Measurements from ENCODE around the gene KRTAP9-9.
"Not testable (repeated sequence)": the region's sequence is repeated elsewhere in the genome, so short reads cannot be mapped to it uniquely, and the experiment has no call there.

KRTAP9-9 gene

DNA sequence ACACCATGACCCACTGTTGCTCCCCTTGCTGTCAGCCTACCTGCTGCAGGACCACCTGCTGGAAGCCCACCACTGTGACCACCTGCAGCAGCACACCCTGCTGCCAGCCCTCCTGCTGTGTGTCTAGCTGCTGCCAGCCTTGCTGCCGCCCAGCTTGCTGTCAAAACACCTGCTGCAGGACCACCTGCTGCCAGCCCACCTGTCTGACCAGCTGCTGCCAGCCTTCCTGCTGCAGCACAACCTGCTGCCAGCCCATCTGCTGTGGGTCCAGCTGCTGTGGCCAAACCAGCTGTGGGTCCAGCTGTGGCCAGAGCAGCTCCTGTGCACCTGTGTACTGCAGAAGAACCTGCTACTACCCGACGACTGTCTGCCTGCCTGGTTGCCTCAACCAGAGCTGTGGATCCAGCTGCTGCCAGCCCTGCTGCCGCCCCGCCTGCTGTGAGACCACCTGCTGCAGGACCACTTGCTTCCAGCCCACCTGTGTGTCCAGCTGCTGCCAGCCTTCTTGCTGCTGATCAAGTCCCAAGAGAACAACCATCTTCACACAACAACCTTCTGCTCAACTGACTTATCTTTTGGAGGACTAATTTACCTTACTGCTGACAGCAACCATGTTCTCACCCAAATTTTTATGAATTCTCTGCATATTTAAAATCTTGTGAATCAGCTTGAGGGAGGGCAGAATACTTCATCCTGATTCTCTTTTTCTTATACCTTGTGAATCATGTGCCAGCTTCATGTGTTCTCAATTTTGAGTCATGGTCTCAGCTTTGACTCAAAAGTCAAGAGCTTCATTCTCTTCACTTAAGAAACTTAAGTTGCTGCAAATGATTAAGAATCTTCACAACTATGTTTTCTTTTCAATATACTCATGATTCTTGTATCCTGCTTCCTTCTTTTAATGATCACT lies at the start of gene KRTAP9-9:
KRTAP9-9 (plus strand) TSS at position 4 of the 910 bp plus-strand sequence.
- not testable (repeated sequence) for DNase-seq (ENCODE audit: low read depth)

- no peak for DNase-seq (ENCODE audit: low read depth)
These were observed 43.2 kb upstream of the KRTAP9-9 start for GRCh38 chr17:41211845-41212466.

- DNase-seq (ENCODE audit: low read depth) = no peak
These were observed 42.5 kb upstream of the KRTAP9-9 start for GRCh38 chr17:41212524-41213169.

DNA sequence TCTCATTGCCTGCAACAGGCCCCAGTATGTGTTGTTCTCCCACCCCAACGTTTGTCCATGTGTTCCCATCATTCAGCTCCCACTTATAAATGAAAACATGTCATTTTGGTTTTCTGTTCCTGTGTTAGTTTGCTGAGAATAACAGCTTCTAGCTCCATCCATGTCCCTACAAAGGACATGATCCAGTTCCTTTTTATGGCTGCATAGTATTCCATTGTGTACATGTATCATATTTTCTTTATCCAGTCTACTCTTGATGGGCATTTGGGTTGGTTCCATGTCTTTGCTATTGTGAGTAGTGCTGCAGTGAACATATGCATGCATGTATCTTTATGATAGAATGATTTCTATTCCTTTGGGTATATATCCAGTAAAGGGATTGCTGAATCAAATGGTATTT lies 39.5 kb upstream of the KRTAP9-9 start:
- no peak for DNase-seq (ENCODE audit: low read depth)

GRCh38 chr17:41223821-41224220 lies 31.4 kb upstream of the KRTAP9-9 start:
- DNase-seq (ENCODE audit: low read depth) = no peak

GRCh38 chr17:41226051-41226450 lies 29.1 kb upstream of the KRTAP9-9 start:
- no peak for DNase-seq (ENCODE audit: low read depth)

DNA sequence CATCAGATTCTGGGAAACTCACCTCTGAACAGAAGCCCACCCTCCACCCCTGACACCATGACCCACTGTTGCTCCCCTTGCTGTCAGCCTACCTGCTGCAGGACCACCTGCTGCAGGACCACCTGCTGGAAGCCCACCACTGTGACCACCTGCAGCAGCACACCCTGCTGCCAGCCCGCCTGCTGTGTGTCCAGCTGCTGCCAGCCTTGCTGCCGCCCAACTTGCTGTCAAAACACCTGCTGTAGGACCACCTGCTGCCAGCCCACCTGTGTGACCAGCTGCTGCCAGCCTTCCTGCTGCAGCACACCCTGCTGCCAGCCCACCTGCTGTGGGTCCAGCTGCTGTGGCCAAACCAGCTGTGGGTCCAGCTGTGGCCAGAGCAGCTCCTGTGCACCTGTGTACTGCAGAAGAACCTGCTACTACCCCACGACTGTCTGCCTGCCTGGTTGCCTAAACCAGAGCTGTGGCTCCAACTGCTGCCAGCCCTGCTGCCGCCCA lies 28.5 kb upstream of the KRTAP9-9 start, which contains the start of gene KRTAP9-2:
KRTAP9-2 (plus strand) TSS at position 51 of the 498 bp plus-strand sequence; CDS start at position 58, 7 bp downstream.
- not testable (repeated sequence) for DNase-seq (ENCODE audit: low read depth)

DNA sequence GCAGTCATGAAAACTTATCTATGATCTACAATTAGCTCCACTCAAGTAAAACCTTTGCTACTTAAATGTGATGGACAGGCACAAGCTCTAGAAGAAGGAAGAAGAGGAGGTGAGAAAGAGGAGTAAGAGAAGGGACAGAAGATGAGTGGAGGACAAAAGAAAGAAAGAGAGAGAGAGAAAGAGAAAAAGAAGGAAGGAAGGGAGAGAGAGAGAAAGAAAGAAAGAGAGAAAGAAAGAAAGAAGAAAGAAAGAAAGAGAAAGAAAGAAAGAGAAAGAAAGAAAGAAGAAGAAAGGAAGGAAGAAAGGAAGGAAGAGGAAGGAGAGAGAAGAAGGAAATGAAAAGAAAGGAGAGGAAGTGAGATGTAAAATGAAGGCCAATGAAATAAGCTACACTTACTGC lies 25.1 kb upstream of the KRTAP9-9 start:
- no peak for DNase-seq (ENCODE audit: low read depth)

DNA sequence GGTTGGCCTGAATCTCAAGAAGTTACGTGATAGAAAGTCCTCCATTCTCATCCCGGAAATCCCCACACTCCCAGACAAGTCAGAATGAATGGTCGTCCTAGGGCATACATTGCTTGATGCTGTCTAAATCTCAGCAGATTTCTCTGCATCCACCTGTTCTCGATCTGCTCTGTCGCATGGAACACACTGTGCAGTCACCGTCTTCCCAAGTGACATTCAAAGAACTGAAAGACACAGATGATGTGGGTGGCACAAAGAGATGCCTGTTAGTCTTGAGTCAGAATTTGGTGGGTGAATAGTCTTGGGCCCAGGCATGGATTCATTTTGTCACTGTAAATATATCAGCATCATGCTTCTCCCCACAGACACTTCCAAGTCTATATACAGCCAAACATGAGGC lies 23.5 kb upstream of the KRTAP9-9 start:
- no peak for DNase-seq (ENCODE audit: low read depth)

- not testable (repeated sequence) for DNase-seq (ENCODE audit: low read depth)
These were observed 22.6 kb upstream of the KRTAP9-9 start, which contains the start of gene KRTAP9-3 for GRCh38 chr17:41232399-41233105. Gene KRTAP9-3, plus strand, starts transcription at chr17:41232449. Its CDS starts 53 bp downstream, at chr17:41232502.

DNA sequence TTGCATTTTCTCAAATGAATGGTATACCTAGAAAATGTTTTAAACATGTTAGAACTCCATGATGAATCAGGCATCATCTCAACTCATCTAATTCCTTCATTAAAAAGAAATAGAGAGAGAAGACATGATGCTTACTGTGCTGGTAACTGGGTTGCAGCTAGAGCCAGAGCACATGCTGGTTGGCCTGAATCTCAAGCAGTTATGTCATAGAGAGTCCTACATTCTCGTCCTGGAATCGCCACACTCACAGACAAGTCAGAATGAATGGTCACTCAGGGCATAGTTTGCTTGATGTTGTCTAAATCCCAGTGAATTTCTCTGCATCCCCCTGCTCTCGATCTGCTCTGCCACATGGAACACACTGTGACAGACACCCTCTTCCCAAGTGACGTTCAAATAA lies 18.1 kb upstream of the KRTAP9-9 start:
- DNase-seq (ENCODE audit: low read depth) = not testable (repeated sequence)

DNA sequence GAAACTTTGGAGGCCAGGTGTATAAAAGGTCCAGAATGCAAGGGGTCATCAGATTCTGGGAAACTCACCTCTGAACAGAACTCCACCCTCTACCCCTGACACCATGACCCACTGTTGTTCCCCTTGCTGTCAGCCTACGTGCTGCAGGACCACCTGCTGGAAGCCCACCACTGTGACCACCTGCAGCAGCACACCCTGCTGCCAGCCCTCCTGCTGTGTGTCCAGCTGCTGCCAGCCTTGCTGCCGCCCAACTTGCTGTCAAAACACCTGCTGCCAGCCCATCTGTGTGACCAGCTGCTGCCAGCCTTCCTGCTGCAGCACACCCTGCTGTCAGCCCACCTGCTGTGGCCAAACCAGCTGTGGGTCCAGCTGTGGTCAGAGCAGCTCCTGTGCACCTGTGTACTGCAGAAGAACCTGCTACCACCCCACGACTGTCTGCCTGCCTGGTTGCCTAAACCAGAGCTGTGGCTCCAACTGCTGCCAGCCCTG lies 17.2 kb upstream of the KRTAP9-9 start, which contains the start of gene KRTAP9-8:
KRTAP9-8 (plus strand) TSS at position 51 of the 489 bp plus-strand sequence; CDS start at position 104, 53 bp downstream.
- DNase-seq (ENCODE audit: low read depth) = not testable (repeated sequence)

GRCh38 chr17:41246995-41247787 lies 8.0 kb upstream of the KRTAP9-9 start:
- not testable (repeated sequence) for DNase-seq (ENCODE audit: low read depth)

- not testable (repeated sequence) for DNase-seq (ENCODE audit: low read depth)
These were observed 5.4 kb upstream of the KRTAP9-9 start, which contains the start of gene KRTAP9-4 for GRCh38 chr17:41249637-41250240. Gene KRTAP9-4, plus strand, starts transcription at chr17:41249687. Its CDS starts 34 bp downstream, at chr17:41249721.

- no peak for DNase-seq (ENCODE audit: low read depth)
These were observed 3.9 kb upstream of the KRTAP9-9 start for GRCh38 chr17:41251261-41251660.

GRCh38 chr17:41254861-41255260 lies 323 bp upstream of the KRTAP9-9 start:
- no peak for DNase-seq (ENCODE audit: low read depth)

GRCh38 chr17:41256291-41256685 lies 1.1 kb downstream of the KRTAP9-9 start:
- DNase-seq (ENCODE audit: low read depth) = no peak

GRCh38 chr17:41258406-41258805 lies 3.2 kb downstream of the KRTAP9-9 start:
- DNase-seq (ENCODE audit: low read depth) = no peak

GRCh38 chr17:41263212-41263611 lies 8.0 kb downstream of the KRTAP9-9 start:
- no peak for DNase-seq (ENCODE audit: low read depth)

GRCh38 chr17:41264599-41264998 lies 9.4 kb downstream of the KRTAP9-9 start:
- no peak for DNase-seq (ENCODE audit: low read depth)

Data from stimulated activated CD8-positive, alpha-beta memory T cell treated with anti-CD3 and anti-CD28 coated beads, Interleukin-15, amount 100 ng/mL, for 24 hours (primary cell).